Kidney (tissue), 14 donors: ENCODE measurements around the gene VSTM2L. TPM values are rescaled to one million over a fixed set of nuclear protein-coding genes. Genes with fewer than 3 reads are reported as not detected.

Source experiments
- DNase-seq, 5 donors: peaks; one replicate each; pipeline ENCODE4 v3.0.0-alpha.2; 2013 to 2020
- FAIRE-seq: peaks from 2 replicates; lab custom pipeline; 2012; peaks lifted over from hg19 to GRCh38; lab: Jason Lieb, UNC
- H3K27ac ChIP-seq, 2 donors: one replicate each; pipeline ENCODE4 v1.7.0; 2013; ENCODE audit warnings: low read depth in 2 of 2, low read length in 2 of 2, inconsistent platforms in 1 of 2
- H3K27me3 ChIP-seq: one replicate; pipeline ENCODE4 v1.7.1; 2013; ENCODE audit warnings: low read length, inconsistent platforms; ENCODE audit not compliant: control insufficient read depth, insufficient read depth
- H3K36me3 ChIP-seq, 3 donors: one replicate each; pipeline versions ENCODE4 v1.7.0 to v1.7.1; 2013; ENCODE audit warnings: low read length in 3 of 3, control low read depth in 1 of 3, inconsistent platforms in 1 of 3; ENCODE audit not compliant: insufficient read depth in 3 of 3, control insufficient read depth in 2 of 3
- H3K4me1 ChIP-seq, 3 donors: one replicate each; pipeline versions ENCODE4 v1.7.0 to v1.7.1; 2013; ENCODE audit warnings: low read length in 3 of 3, inconsistent platforms in 1 of 3, low read depth in 1 of 3; ENCODE audit not compliant: control insufficient read depth in 2 of 3, insufficient read depth in 2 of 3
- H3K4me3 ChIP-seq, 3 donors: one replicate each; pipeline versions ENCODE4 v1.7.0 to v1.8.1; 2013; ENCODE audit warnings: low read length in 3 of 3, control low read depth in 1 of 3, inconsistent platforms in 1 of 3
- H3K9ac ChIP-seq, 3 donors: one replicate each; pipeline versions ENCODE4 v1.7.0 to v1.7.1; 2013; ENCODE audit warnings: low read length in 3 of 3, control low read depth in 1 of 3, inconsistent platforms in 1 of 3
- H3K9me3 ChIP-seq, 3 donors: one replicate each; pipeline versions ENCODE4 v1.7.0 to v1.7.1; 2013; ENCODE audit warnings: low read length in 3 of 3, control low read depth in 1 of 3, inconsistent platforms in 1 of 3; ENCODE audit not compliant: control insufficient read depth in 2 of 3, insufficient read depth in 1 of 3
- intact Hi-C: fragments of 100-400 bp; cut with DNase I; formaldehyde crosslinking; loops from one replicate; pipeline ENCODE4 v1.11.1; 2022
- polyA plus RNA-seq: library from polyadenylated mRNA; stranded (reverse); fragments of 350-450 nt; fragmentation: Illumina TruSeq; extraction: RNeasy Lipid Tissue Mini Kit (QIAGEN cat#74804); gene quantifications from one replicate; pipeline ENCODE4 v1.2.3, GENCODE V29; 2014; ENCODE audit warnings: low read depth, low replicate concordance; ENCODE audit not compliant: insufficient read depth
- total RNA-seq: library from RNA; stranded (reverse); fragmentation: NEBNext Ultra II Directional; extraction: Animal tissue kit (Norgen Biotek cat#: 25700); gene quantifications from one replicate; pipeline ENCODE4 v1.2.1, GENCODE V29; 2021
- TF ChIP-seq, protein P1 (sequence below): IDR thresholded peaks from 3 replicates; pipeline ENCODE4 v1.5.1; 2012; ENCODE audit warnings: mild to moderate bottlenecking, moderate library complexity, borderline replicate concordance; ENCODE audit not compliant: insufficient read depth; ENCODE audit errors: extremely low read depth
- donor health status: control.
- donor health status: control.
- donor health status: control.
- donor health status: control.
- donor health status: control.
- donor health status: DM: yes; HTN: yes; CAD: no.
- donor health status: Normal renal cell carcinoma (clear cell type).

VSTM2L gene
- total and polyA plus RNA-seq, 2 donors from 2014 or later, result 2.8 to 4.1 TPM

DNA sequence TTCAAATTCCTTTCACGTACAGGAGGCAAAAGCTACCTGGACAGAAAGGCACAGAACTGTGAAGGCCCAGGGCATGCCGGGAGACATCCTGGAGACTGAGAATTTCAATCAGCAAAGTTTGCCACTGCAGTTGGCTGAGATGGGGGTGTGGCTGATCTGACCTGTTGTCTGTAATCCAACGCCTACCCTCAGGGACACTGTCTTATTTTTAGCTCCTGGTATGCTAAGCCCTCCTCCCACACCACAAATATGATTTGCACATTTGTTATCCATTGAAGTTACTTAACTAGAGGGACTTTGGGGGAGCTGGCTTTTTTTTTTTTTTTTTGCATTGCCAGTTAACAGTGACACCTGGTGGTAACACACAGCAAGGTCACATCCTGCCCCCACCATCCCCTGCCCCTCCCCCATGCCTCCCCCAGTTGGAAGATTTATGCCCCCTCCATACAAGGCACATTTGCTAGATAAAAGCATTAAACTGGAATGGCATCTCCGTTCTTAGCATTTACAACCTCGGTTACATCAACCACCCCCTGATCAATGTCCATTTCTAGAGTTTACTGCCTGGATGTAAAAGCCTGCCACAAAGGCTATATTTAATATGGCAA, 90.0 kb downstream of the VSTM2L start:
- DNase-seq (peak in 4 of 5 donors; percentile 24 to 56 (median 38)), FAIRE-seq (no peak)
- intact Hi-C loops, result no loop called here
- Histone ChIP-seq H3K9ac (no peak overlapping the region), H3K4me3 (no peak overlapping the region), H3K9me3 (no peaks in the 10 kb centered on the region), H3K27me3 (no peaks in the 10 kb centered on the region), H3K36me3 (peaks cover 3 to 33% (median 15%) of the 10 kb centered on the region in 3 donors), H3K27ac (no peak overlapping the region), H3K4me1 (peaks cover 0 to 6% (median 3%) of the 10 kb centered on the region in 3 donors)
- TF ChIP-seq, protein P1, sequence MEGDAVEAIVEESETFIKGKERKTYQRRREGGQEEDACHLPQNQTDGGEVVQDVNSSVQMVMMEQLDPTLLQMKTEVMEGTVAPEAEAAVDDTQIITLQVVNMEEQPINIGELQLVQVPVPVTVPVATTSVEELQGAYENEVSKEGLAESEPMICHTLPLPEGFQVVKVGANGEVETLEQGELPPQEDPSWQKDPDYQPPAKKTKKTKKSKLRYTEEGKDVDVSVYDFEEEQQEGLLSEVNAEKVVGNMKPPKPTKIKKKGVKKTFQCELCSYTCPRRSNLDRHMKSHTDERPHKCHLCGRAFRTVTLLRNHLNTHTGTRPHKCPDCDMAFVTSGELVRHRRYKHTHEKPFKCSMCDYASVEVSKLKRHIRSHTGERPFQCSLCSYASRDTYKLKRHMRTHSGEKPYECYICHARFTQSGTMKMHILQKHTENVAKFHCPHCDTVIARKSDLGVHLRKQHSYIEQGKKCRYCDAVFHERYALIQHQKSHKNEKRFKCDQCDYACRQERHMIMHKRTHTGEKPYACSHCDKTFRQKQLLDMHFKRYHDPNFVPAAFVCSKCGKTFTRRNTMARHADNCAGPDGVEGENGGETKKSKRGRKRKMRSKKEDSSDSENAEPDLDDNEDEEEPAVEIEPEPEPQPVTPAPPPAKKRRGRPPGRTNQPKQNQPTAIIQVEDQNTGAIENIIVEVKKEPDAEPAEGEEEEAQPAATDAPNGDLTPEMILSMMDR, result no peak

DNA sequence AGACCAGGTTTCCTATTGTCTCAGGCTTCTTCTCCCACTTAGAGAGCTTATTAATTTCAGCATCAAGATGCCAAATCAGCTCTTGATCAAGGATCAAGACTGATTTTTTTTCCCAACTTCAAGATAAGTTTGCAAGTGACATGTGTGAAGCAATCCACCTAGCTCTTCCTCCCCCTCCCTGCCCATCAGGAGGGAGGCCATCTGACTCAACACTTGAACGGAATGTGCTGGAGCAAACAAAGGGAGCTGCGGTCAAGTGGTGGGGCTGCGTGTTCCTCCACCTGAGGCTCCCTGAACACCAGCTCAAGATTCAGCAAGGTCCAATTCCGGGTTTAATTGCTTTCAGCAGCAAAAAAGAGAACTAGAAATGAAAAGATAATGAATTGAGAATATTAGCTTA, 91.6 kb downstream of the VSTM2L start:
- DNase-seq (no peak), FAIRE-seq (no peak)
- Histone ChIP-seq H3K9me3 (no peaks in the 10 kb centered on the region), H3K36me3 (peaks cover 6 to 47% (median 27%) of the 10 kb centered on the region in 3 donors), H3K27me3 (no peaks in the 10 kb centered on the region), H3K27ac (no peak overlapping the region), H3K9ac (no peak overlapping the region), H3K4me1 (peaks cover 0 to 4% (median 3%) of the 10 kb centered on the region in 3 donors), H3K4me3 (no peak overlapping the region)
- TF ChIP-seq, protein P1, result no peak
- intact Hi-C loops, result no loop called here

Other genes starting within 250 kb of the VSTM2L start
- gene CTNNBL1, start 209.1 kb upstream of the VSTM2L start, total RNA-seq, result 40.9 TPM
- 70.9 TPM for gene CTNNBL1, start 209.1 kb upstream of the VSTM2L start, polyA plus RNA-seq
- gene TTI1, start 130.3 kb downstream of the VSTM2L start, total RNA-seq, result 19.5 TPM
- 8.6 TPM for gene TTI1, start 130.3 kb downstream of the VSTM2L start, polyA plus RNA-seq
- 34.4 TPM for gene RPRD1B, start 130.6 kb downstream of the VSTM2L start, total RNA-seq
- gene RPRD1B, start 130.6 kb downstream of the VSTM2L start, polyA plus RNA-seq, result 13.4 TPM